KBM-7 (cell line): ENCODE results near the gene MECP2.
"Not testable (repeated sequence)": the region's sequence is repeated elsewhere in the genome, so short reads cannot be mapped to it uniquely, and the experiment has no call there.

Experiments
- DNase-seq: peaks from one replicate; pipeline ENCODE4 v3.0.0-alpha.2; 2015
- in situ Hi-C: fragments of 300-500 bp; cut with MboI; formaldehyde crosslinking; loops from 2 replicates; pipeline ENCODE4 v1.14.3; 2020; ENCODE audit warnings: low sequenced_read_pairs, low pct_unique_long_range_greater_than_20kb, mixed read lengths

MECP2 gene

GRCh38 chrX:153981771-153982533 lies 115.6 kb downstream of the MECP2 start:
- in situ Hi-C loops = no loop called here

GRCh38 chrX:153981231-153981630 lies 116.3 kb downstream of the MECP2 start:
- no peak for DNase-seq
- in situ Hi-C loops = no loop called here

More at GRCh38 chrX:153981771-153982533, 115.6 kb downstream of the MECP2 start:
- peak; percentile 95 for DNase-seq

GRCh38 chrX:153980394-153980793 lies 117.1 kb downstream of the MECP2 start:
- in situ Hi-C loops = not testable (repeated sequence)

DNA sequence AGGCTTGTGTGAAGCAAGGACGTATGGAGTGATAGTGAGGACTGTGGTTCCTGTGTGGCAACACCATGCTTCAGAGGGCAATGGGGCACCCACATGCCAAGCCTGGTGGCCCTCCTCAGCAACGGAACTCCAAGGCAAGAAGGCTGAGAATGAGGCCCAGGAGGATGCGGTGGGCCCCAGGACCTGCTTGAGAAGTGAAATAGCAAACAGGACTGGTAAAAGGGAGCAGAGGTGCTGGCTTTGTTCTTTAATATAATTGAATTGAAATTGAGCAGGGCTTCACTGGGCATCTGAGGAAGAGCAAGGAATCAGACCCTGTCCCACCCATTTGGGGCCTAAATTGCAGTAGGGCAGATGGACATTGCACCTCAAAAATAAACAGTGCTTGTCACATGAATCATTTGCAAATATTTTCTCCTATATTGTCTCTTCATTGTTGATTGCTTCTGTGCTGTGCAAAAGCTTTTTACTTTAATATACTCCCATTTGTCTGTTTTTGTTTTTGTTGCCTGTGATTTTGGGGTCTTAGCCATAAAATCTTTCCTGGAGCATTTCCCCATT lies 122.7 kb downstream of the MECP2 start:
- in situ Hi-C loops = no loop called here
- DNase-seq = no peak

More at GRCh38 chrX:153980394-153980793, 117.1 kb downstream of the MECP2 start:
- not testable (repeated sequence) for DNase-seq

GRCh38 chrX:153974003-153974725 lies 123.4 kb downstream of the MECP2 start:
- DNase-seq = no peak
- in situ Hi-C loops = no loop called here

GRCh38 chrX:153973127-153974002 lies 124.2 kb downstream of the MECP2 start:
- in situ Hi-C loops = no loop called here
- DNase-seq = no peak

- DNase-seq = peak; percentile 95
- in situ Hi-C loops = no loop called here
These were observed 125.0 kb downstream of the MECP2 start, which contains the start of gene TMEM187 for GRCh38 chrX:153972368-153973126. Gene TMEM187 (plus strand): TSS chrX:153972754. CDS start chrX:153982063, 9,309 bp downstream.
